Measurements from ENCODE around the gene S100A9.
A peak's percentile ranks its signal among the peaks of the same experiment; 100 is the strongest.
"Not testable (repeated sequence)": the region's sequence is repeated elsewhere in the genome, so short reads cannot be mapped to it uniquely, and the experiment has no call there.

Gene S100A9

GRCh38 chr1:153344718-153345025, 13.0 kb upstream of the S100A9 start:
- DNase-seq (ENCODE audit: low read depth, low spot score), result no peak

- DNase-seq (ENCODE audit: low read depth, low spot score), result no peak
Measured at GRCh38 chr1:153345187-153346076, 12.2 kb upstream of the S100A9 start.

DNA sequence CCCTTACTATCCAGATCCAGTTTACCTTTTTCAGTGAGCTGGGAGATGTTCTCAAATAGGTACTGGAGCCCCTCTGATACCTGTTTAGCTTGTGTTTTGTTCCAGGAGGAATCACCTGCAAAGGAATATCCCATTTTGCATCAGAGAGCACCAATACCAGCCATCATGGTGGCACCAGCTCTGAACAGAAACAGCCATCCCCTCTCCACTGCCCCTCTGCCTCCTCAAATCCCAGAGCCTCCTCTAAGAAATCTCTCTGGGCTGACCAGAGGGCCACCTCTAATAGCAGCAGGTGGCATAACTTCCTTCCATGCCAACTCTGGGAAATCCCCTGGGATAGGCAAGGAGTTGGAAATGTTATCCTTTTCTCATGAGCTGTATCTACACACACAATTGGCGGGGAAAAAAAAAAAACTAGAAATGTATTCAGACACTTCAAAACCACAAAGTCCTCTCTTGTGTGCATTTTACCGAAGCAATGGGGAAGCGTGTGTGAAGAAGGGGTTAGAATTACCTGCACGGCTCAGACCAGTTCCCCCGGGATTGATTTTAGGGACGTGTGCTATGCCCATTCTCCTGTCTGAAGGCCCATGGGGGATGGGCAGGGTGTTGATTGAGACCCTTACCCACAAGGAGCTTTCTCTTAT, 11.5 kb upstream of the S100A9 start:
- DNase-seq (ENCODE audit: low read depth, low spot score), result no peak

DNA sequence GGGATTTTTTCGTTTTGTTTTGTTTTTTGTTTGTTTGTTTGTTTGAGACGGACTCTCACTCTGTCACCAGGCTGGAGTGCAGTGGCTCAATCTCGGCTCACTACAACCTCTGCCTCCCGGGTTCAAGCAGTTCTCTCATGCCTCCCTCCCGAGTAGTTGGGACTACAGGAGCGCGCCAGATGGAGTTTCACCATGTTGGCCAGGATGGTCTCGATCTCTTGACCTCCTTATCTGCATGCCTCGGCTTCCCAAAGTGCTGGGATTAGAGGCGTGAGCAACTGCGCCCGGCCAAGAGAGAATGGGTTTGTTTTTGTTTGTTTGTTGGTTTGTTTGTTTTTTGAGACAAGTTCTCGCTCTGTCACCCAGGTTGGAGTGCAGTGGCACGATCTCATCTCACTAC, 10.6 kb upstream of the S100A9 start:
- not testable (repeated sequence) for DNase-seq (ENCODE audit: low read depth, low spot score)

GRCh38 chr1:153347856-153348255, 9.8 kb upstream of the S100A9 start:
- DNase-seq (ENCODE audit: low read depth, low spot score), result no peak

GRCh38 chr1:153348511-153349362, 8.9 kb upstream of the S100A9 start, which contains the start of gene PGLYRP4:
Gene PGLYRP4, minus strand, starts transcription at chr1:153348841. Its CDS starts 909 bp downstream, at chr1:153347932.
- DNase-seq (ENCODE audit: low read depth, low spot score), result no peak

- no peak for DNase-seq (ENCODE audit: low read depth, low spot score)
Measured at GRCh38 chr1:153349363-153350320, 8.0 kb upstream of the S100A9 start.

DNA sequence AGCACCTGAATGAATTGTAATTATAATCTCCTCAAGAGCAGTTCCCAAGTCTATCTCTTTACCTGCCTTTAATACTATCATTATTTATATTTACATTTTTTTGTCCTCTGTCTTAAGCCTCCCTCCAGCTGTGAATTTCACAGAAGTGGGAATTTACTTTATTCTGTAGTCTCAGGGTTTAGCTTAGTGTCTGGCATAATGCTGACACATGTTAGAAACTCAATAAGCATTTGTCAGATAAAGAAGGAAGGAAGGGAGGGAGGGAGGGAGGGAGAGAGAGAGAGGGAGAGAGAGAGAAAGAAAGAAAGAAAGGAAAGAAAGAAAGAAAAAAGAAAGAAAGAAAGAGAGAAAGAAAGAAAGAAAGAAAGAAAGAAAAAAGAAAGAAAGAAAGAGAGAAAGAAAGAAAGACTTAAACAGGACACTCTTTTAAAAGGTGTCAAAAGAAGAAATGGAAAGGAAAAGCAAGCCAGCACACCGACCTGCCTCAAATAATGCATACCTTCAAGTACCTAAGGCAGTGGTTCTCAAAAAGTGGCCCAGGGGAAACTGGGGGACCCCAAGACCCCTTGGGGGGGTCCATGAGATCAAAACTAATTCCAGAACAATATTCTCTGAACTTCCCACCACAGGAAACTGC, 7.2 kb upstream of the S100A9 start:
- no peak for DNase-seq (ENCODE audit: low read depth, low spot score)

DNA sequence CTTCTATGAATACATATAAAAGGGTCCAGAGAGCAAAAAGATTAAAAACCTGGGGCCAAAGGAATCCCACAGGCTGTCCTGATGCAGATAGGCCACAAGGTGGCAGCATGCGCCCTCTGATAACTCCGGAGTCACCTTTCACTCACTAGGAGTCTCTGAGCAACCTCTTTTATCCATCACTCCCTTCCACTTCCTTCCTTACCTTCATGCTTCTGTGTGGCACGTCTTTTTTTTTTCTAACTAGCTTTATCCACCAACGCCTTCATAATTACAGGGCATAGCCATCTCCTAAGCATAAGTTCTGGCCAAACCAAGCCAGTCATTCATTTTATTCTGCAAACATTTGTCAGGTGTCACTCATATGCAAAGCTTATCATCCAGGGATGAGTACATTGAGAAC, 5.1 kb upstream of the S100A9 start:
- DNase-seq (ENCODE audit: low read depth, low spot score), result peak; percentile 52

DNA sequence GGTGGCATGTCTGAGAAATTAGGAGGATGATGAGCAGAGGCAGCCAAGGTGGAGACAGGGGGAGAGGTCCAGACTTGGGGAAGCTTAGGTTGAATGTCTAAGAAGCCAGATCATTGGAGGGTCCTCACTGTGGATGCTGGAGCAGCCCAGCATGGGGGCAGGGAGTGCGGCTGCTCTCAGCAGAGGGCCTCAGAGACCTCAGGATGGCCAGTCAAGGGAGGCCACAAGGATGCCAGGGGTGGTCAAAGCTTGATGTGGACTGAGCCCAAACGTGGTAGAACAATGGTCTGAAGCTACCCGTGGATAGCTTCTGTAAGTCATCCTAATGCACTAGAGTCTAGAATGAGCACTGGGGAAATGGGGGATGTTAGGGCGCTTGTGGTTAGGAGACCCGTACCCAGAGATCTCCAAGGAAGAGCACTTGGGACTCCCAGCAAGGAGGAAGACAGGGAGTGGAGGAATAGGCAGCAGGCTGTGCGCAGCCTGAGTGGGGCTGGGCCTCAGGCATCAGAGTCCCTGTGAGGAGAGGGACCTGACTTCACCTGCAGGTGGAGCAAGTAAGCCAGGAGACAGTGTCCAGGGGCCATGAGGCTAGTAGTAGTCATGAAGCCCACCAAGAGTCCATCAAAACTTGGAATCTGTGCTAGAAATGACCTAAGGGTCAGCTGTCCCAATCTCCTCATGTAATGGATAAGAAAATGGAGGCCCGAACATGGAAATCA, 4.3 kb upstream of the S100A9 start:
- DNase-seq (ENCODE audit: low read depth, low spot score), result no peak

DNA sequence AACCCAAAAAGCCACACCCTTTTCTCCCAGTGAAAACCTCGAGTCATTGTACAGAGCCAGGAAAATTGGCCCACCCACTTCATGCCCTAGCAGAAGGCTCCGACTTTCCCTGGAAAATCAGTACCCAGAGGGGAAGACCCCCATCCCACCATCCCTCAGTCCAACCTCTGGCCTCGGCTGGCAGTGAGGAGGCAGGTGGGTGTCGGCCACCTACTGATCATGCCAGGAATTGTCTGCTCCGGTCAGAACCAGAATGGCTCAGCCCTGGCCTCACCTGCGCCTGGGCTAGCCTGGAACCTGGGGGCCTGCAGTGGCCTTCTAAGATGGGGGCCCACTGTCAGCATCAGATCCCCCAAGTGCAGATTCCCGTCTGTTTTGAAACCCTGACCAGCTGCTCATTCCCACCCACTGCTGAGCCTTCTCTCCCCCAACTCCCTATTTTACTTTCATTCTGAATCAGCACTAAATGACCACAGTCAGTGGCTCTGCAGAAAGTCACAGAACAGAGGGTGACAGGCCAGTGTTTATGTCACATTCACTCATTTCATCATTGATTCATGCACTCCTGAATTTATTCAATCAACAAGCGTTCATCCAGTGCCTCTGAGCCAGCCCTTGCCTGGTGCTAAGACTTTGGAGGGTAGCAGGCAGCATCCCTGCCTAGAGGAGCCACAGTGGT, 3.0 kb upstream of the S100A9 start:
- no peak for DNase-seq (ENCODE audit: low read depth, low spot score)

GRCh38 chr1:153355445-153356071, 2.1 kb upstream of the S100A9 start:
- no peak for DNase-seq (ENCODE audit: low read depth, low spot score)

DNA sequence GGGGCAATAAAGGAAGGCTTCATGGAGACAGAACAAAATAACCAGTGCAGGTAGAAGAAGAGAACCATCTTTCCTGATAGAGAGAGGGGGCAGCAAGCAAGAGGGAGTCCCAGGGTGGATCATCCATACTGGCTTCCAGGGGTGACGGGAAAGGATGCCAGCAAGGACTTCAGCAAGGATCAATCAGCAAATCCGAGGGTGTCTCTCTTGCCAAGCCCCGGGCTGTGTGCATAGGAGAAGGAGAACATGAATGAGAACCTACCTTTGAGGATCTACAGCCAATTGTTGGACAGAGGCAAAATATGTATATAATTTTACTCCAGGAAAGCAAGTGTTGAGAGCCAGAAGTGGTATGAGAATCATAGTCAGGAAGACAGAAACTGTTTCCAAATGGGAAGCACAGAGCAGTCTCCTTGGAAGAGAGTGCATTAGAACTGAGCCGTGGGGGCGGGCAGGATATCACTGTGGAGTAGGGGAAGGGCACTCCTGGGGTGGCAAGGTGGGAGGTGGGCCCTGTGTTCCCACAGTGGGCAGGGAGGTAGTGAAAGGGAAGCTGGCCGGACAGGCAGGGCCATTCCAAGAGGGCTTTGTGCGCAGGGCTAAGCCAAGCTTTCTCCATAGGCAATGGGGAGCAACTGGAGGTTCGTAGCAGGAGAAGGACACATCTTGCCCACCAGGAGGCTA, 1.1 kb upstream of the S100A9 start:
- DNase-seq (ENCODE audit: low read depth, low spot score), result no peak

DNA sequence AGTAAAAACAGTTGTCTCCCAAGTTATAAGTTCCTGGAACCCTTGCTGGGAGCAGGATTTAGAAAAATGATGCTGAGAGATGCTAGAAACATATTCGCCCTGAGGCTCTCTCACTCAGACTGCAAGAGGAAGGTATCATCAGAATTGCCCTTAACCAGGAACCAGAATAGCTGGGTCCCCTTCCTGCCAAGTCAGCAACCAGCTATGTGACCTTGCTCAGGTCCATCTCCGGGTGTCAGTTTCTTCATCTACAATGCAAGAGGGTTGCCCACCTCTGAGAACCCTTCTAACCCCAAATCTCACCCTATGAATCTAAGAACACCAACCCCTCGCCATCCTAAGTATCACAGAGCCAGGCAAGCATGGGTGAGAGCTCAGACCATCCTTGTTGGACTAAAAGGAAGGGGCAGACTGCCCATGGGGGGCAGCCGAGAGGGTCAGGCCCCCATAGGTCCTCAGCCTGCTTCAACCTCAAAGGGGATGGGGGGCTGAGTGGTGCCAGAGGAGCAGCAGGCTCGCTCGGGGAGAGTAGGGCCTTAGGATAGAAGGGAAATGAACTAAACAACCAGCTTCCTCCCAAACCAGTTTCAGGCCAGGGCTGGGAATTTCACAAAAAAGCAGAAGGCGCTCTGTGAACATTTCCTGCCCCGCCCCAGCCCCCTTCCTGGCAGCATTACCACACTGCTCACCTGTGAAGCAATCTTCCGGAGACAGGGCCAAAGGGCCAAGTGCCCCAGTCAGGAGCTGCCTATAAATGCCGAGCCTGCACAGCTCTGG, 390 bp upstream of the S100A9 start:
- no peak for DNase-seq (ENCODE audit: low read depth, low spot score)

DNA sequence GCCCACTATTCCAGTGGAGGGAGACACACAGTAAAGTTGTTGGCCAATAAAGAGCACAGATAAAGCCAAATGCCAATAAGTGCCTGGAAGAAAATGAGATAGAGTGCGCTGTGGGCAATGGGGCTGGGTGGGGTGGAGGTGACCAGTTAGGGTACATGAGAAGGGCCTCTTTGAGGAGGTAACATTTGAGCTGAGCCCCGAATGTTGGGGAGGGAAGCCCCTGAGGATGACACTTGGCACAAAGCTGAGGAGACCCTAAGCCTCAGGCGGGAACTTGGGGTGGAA, 979 bp downstream of the S100A9 start:
- DNase-seq (ENCODE audit: low read depth, low spot score), result no peak

DNA sequence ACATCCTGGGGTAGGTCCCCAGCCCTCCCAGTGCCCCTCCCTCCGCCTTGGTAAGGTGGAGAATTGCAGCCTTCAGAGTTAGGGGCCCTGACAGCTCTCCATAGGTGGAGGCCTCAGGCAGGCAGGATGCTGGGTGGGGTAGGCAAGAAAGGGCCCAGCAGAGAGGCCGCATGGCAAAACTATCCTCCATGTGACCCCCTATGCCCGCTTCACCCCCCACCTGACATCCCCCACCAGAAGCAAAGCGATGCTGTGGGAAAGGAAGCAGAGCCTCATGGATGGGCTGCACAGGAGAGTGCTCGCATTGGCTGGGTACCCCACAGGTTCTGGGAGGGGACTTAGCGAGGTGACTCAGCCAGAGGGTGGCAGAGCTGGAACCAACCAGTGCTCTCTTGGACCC, 1.6 kb downstream of the S100A9 start:
- no peak for DNase-seq (ENCODE audit: low read depth, low spot score)

DNA sequence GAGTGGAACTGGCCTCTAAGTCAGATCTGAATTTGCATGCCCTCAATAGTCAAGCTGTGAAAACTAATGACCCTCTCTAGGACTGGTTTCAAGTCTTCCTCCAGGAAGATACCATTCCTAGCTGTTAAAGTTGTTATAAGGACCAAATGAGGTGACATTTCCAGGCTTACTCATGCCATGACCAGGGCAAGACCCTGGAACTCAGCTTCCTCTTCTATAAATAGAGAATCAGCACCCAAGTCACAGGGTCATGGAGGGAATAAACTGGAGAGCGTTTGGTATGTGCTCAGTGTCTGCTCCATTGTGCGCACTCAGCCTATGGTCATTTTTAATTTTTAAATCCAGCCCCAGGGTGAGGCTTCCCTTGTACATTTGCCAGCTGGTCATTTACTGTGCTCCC, 2.5 kb downstream of the S100A9 start:
- no peak for DNase-seq (ENCODE audit: low read depth, low spot score)

Data from activated CD4-positive, CD25-positive, alpha-beta regulatory T cell treated with anti-CD3 and anti-CD28 coated beads, Interleukin-2, amount 50 U/mL, for 16 hours (primary cell).